Epithelial cell of proximal tubule (primary cell): Measurements from ENCODE around the gene USP48. TPM values are rescaled to one million over a fixed set of nuclear protein-coding genes. Genes with fewer than 3 reads are reported as not detected.
"Not testable (repeated sequence)": the region's sequence is repeated elsewhere in the genome, so short reads cannot be mapped to it uniquely, and the experiment has no call there.

Source experiments
- DNase-seq: peaks from one replicate; pipeline ENCODE4 v3.0.0-alpha.2; 2011; ENCODE audit warnings: low read depth
- H3K4me3 ChIP-seq: 2 replicates; pipeline ENCODE4 v1.5.1; 2011; ENCODE audit warnings: low read depth, mild to moderate bottlenecking, low read length
- CTCF ChIP-seq: conservative IDR thresholded peaks from 2 replicates; pipeline ENCODE4 v1.5.1; 2012; ENCODE audit warnings: low read depth, mild to moderate bottlenecking, low read length
- total RNA-seq: library from RNA; depleted of rRNA; stranded (reverse); fragments of >200 nt; gene quantifications from 2 replicates; pipeline ENCODE4 v1.2.3, GENCODE V29; 2015

USP48 gene
- total RNA-seq, 1 donor from 2014 or later: 24.0 TPM

DNA sequence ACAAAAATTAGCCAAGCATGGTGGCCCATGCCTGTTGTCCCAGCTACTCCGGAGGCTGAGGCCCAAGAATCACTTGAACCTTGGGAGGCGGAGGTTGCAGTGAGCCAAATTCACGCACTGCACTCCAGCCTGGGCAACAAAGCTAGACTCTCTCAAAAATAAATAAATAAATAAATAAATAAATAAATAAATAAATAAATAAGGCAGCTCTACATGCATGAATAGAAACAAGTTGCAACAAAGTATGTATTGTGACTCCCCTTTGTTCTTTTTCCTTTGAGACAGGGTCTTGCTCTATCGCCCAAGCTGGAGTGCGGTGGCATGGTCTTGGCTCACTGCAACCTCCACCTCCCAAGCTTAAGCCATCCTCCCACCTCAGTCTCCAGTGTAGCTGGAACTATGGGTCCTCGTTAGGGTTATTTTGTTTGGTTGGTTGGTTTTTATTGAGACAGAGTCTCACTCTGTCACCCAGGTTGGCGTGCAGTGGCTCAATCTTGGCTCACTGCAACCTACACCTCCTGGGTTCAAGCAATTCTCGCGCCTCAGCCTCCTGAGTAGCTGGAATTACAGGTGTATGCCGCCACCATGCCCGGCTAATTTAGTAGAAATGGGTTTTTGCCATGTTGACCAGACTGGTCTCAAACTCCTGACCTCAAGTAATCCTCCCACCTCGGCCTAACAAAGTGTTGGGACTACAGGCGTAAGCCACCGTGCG, 8.0 kb downstream of the USP48 start:
- TF ChIP-seq CTCF: no peak
- no peak for DNase-seq

DNA sequence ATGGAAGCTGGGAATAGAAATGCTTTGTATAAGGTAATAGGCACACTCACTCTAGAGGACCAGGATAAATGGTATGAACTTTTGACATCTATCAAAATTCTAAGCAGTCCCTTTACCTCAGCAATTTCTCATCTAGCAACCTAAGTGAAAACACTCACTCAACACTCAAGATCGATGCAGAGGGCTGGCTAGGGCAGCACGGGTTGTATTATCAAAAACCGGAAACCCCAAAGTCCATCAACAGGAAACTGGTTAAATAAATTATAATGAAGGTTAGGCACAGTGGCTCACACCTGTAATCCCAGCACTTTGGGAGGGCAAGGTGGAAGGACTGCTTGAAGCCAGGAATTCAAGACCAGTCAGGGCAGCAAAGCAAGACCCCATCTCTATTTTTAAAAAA, 9.4 kb downstream of the USP48 start:
- no peak for TF ChIP-seq CTCF
- DNase-seq: no peak
- H3K4me3 ChIP-seq: no peak overlapping the region

More for the DNA sequence above, 8.0 kb downstream of the USP48 start:
- no peak overlapping the region for H3K4me3 ChIP-seq

DNA sequence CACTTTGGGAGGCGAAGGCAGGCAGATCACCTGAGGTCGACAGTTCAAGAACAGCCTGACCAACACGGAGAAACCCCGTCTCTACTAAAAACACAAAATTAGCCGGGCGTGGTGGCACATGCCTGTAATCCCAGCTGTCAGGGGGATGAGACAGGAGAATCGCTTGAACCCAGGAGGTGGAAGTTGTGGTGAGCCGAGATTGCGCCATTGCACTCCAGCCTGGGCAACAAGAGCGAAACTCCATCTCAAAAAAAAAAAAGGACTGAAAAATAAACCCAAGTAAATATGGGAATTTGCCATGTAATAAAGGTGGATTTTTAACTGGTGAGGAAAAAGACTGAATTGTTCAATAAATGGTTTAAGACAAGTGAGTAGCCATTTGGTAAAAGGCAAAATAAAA, 11.3 kb downstream of the USP48 start:
- not testable (repeated sequence) for H3K4me3 ChIP-seq, DNase-seq

DNA sequence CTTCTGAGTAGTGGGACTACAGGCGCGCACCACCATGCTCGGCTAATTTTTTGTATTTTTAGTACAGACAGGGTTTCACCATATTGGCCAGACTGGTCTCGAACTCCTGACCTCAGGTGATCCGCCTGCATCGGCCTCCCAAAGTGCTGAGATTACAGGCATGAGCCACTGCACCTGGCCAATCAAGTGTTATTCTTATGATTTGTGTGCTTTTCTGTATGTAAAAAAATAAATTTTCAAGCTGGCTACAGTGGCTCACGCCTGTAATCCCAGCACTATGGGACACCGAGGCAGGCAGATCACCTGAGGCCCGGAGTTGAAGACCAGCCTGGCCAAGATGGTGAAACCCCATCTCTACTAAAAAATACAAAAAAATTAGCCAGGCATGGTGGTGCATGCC, 12.3 kb downstream of the USP48 start:
- H3K4me3 ChIP-seq: not testable (repeated sequence)

GRCh38 chr1:21770201-21770600, 12.7 kb downstream of the USP48 start:
- no peak overlapping the region for H3K4me3 ChIP-seq
- no peak for TF ChIP-seq CTCF
- no peak for DNase-seq

More for the DNA sequence above, 12.3 kb downstream of the USP48 start:
- not testable (repeated sequence) for DNase-seq

- not testable (repeated sequence) for H3K4me3 ChIP-seq, DNase-seq
Measured at GRCh38 chr1:21767106-21767505, 15.8 kb downstream of the USP48 start.

GRCh38 chr1:21766210-21766609, 16.7 kb downstream of the USP48 start:
- TF ChIP-seq CTCF: no peak
- H3K4me3 ChIP-seq: no peak overlapping the region
- DNase-seq: no peak

DNA sequence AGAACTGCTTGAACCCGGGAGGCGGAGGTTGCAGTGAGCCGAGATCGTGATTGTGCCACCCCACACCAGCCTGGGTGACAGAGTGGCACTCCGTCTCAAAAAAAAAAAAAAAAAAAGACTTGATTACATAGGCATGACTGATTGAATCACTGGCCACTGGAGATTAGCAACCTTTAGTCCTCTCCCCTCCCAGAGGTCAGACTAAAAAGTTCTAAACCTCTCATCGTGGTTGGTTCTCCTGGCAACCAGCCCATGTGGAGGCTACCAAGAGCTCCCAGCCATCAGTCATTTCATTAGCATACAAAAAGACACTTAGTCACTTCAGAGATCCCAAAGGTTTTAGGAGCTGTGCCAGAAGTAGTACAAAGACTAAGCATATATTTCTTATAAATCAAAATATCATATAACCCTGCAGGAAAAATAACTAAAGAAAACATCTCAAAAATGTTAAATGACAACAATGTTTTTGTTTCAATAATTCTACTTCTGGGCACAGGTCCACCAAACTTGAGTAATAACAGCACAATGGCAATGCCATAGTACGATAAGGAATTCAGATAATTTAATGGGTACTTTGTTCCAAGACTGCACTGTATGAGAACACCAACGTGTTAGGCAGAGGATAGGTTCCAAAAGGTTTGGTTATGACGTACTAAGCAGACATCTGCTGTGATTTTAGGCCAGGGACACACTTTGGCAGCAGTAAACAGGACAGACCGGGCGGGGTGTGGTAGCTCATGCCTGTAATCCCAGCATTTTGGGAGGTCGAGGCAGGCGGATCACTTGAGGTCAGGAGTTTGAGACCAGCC, 18.1 kb downstream of the USP48 start:
- TF ChIP-seq CTCF: no peak
- DNase-seq: peak; percentile 67
- H3K4me3 ChIP-seq: no peak overlapping the region
